Spleen (tissue), 7 donors: ENCODE measurements around the gene LSAMP.

Source experiments
- POLR2AphosphoS5 ChIP-seq, 3 donors: sonication (generic); formaldehyde crosslinking; IDR thresholded peaks; one replicate each; pipeline ENCODE4 v1.5.1; 2017; ENCODE audit warnings: antibody characterized with exemption in 3 of 3
- TF ChIP-seq, protein P1 (sequence below), 11 experiments: fragments of 200-600 bp in 7 of 11; fragments of 450-650 bp in 4 of 11; sonication (generic) in 4 of 11; IDR thresholded peaks in 8 of 11; conservative IDR thresholded peaks in 3 of 11; 1 replicate in 7 of 11; 2 replicates in 4 of 11; pipeline versions ENCODE4 v1.4.0 to v1.8.0; 2016 to 2021; ENCODE audit warnings: antibody characterized with exemption in 11 of 11, inconsistent platforms in 4 of 11, mild to moderate bottlenecking in 1 of 11
- donor health status: DM: no; HTN: no; CAD: no; lungs with moderate emphysema.
- donor health status: DM: no; HTN: no; CAD: no.
- donor health status: DM: no; HTN: no; CAD: no.

DNA sequence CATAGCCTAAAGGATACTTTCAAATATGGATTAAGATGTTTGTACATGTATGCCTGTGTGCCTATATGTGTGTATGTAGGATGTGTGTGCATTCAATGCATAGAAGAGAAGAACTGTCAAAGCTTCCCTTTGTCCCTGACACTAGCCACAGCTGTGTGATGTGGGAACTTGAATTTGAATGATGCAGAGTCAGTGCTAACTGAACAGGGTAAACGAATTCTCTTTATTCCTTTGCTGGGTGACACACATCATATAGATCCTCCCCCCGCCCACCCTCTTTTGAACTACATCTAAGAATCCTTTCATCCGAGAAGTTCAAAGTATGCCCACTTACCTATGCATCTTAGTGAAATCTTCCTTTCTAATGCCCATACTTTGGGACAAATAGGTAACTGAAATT, 593.7 kb downstream of the LSAMP start:
- no peak for TF ChIP-seq POLR2AphosphoS5 (IDR thresholded peaks at IDR 0.05)
- TF ChIP-seq, protein P1, sequence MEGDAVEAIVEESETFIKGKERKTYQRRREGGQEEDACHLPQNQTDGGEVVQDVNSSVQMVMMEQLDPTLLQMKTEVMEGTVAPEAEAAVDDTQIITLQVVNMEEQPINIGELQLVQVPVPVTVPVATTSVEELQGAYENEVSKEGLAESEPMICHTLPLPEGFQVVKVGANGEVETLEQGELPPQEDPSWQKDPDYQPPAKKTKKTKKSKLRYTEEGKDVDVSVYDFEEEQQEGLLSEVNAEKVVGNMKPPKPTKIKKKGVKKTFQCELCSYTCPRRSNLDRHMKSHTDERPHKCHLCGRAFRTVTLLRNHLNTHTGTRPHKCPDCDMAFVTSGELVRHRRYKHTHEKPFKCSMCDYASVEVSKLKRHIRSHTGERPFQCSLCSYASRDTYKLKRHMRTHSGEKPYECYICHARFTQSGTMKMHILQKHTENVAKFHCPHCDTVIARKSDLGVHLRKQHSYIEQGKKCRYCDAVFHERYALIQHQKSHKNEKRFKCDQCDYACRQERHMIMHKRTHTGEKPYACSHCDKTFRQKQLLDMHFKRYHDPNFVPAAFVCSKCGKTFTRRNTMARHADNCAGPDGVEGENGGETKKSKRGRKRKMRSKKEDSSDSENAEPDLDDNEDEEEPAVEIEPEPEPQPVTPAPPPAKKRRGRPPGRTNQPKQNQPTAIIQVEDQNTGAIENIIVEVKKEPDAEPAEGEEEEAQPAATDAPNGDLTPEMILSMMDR (IDR thresholded peaks at IDR 0.05 in 8 of 11, conservative IDR thresholded peaks at IDR 0.05 in 3 of 11), result no peak
